ENCODE results near the gene ACKR2. TPM values are rescaled to one million over a fixed set of nuclear protein-coding genes. Genes with fewer than 3 reads are reported as not detected.

Gene ACKR2
- total and polyA plus RNA-seq, 2 donors (not counting 3 experiments of a cell fraction or from before 2014, with no cell fraction given), result 0.01 TPM; not detected in 1

DNA sequence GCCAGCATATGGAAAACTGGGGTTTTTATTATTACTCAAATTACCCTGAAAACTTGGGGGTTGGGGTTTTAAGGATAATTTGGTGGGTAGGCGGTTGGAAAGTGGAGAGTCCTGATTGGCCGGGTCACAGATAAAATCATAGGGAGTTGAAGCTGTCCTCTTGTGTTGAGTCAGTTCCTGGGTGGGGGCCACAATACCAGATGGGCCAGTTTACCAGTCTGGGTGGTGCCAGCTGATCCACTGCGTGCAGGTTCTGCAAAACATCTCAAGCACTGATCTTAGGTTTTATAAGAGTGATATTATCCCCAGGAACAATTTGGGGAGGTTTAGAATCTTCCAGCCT lies 91.8 kb downstream of the ACKR2 start:
- no peaks in the 10 kb centered on the region for H3K4me1 ChIP-seq (ENCODE audit: control insufficient read depth, extremely low read depth, insufficient read depth, low read length)
- no peaks in the 10 kb centered on the region for H3K79me2 ChIP-seq (ENCODE audit: control insufficient read depth, insufficient read depth, low read length)
- no peaks in the 10 kb centered on the region for H3K9me1 ChIP-seq (replicated peaks; ENCODE audit: control insufficient read depth, extremely low read depth, insufficient read depth, low read length)
- no peaks in the 10 kb centered on the region for H3K9me3 ChIP-seq (replicated peaks; ENCODE audit: control insufficient read depth, insufficient read depth, low read length)
- CTCF ChIA-PET, result no interaction called here
- no peaks in the 10 kb centered on the region for H4K20me1 ChIP-seq (replicated peaks; ENCODE audit: control insufficient read depth, extremely low read depth, insufficient read depth, low read length)
- BruUV-seq (replicated peaks), result no TSS peak
- H3K4me3 ChIP-seq (replicated peaks in 1 of 3; ENCODE audit: insufficient read depth in 1 of 3, low read depth in 1 of 3, low read length in 3 of 3), result no peak overlapping the region
- POLR2A ChIA-PET, result no interaction called here
- DNase-seq (ENCODE audit: low read depth, low spot score) (no peak), FAIRE-seq (no peak)
- no peak overlapping the region for H3K9ac ChIP-seq (replicated peaks; ENCODE audit: extremely low read depth, insufficient read depth, low read length)
- no peak overlapping the region for H3K27ac ChIP-seq (ENCODE audit: insufficient read depth, low read depth, low read length)
- intact Hi-C loops (cut with micrococcal nuclease), result no loop called here
- TF ChIP-seq, protein P1, sequence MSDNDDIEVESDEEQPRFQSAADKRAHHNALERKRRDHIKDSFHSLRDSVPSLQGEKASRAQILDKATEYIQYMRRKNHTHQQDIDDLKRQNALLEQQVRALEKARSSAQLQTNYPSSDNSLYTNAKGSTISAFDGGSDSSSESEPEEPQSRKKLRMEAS (IDR thresholded peaks at IDR 0.05; ENCODE audit: insufficient read depth, insufficient read length), result no peak
- TF ChIP-seq MYC (IDR thresholded peaks at IDR 0.05; ENCODE audit: low read depth, low read length) (no peak), JUN (IDR thresholded peaks at IDR 0.05; ENCODE audit: borderline replicate concordance, insufficient read depth, insufficient read length, low read depth) (no peak), POLR2AphosphoS5 (IDR thresholded peaks at IDR 0.05; ENCODE audit: insufficient read depth, low read depth, low read length) (no peak), GATA2 (IDR thresholded peaks at IDR 0.05; ENCODE audit: insufficient read depth, insufficient read length, low read depth, low read length) (no peak), EZH2 (IDR thresholded peaks at IDR 0.05; ENCODE audit: borderline replicate concordance, low read depth, low read length, severe bottlenecking) (no peak)
- TF ChIP-seq, protein P2, sequence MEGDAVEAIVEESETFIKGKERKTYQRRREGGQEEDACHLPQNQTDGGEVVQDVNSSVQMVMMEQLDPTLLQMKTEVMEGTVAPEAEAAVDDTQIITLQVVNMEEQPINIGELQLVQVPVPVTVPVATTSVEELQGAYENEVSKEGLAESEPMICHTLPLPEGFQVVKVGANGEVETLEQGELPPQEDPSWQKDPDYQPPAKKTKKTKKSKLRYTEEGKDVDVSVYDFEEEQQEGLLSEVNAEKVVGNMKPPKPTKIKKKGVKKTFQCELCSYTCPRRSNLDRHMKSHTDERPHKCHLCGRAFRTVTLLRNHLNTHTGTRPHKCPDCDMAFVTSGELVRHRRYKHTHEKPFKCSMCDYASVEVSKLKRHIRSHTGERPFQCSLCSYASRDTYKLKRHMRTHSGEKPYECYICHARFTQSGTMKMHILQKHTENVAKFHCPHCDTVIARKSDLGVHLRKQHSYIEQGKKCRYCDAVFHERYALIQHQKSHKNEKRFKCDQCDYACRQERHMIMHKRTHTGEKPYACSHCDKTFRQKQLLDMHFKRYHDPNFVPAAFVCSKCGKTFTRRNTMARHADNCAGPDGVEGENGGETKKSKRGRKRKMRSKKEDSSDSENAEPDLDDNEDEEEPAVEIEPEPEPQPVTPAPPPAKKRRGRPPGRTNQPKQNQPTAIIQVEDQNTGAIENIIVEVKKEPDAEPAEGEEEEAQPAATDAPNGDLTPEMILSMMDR (IDR thresholded peaks at IDR 0.05; ENCODE audit: extremely low read depth in 1 of 2, insufficient read depth in 1 of 2, low read depth in 1 of 2, low read length in 2 of 2), result no peak
- dilution Hi-C loops (cut with MboI; ENCODE audit: extremely low pct_ligation_motif_present, low sequenced_read_pairs), result no loop called here
- H3K27me3 ChIP-seq (ENCODE audit: control insufficient read depth in 2 of 2, insufficient read depth in 2 of 2, low read length in 2 of 2), result peaks cover 7 to 11% of the 10 kb centered on the region in 2 experiments
- no peak overlapping the region for H3K4me2 ChIP-seq (ENCODE audit: insufficient read depth, low read length)
- H2AFZ ChIP-seq (ENCODE audit: low read depth, low read length), result no peak overlapping the region
- H3K36me3 ChIP-seq (ENCODE audit: control insufficient read depth in 2 of 2, extremely low read depth in 1 of 2, insufficient read depth in 2 of 2, low read length in 2 of 2), result no peaks in the 10 kb centered on the region

Data from endothelial cell of umbilical vein (primary cell).